Measurements from ENCODE around the gene SYT1. TPM values are rescaled to one million over a fixed set of nuclear protein-coding genes. Genes with fewer than 3 reads are reported as not detected.

Gene SYT1
- total and polyA plus RNA-seq, 2 experiments from 2014 or later = 48.7 to 51.7 TPM

GRCh38 chr12:79114896-79115295 lies 250.3 kb downstream of the SYT1 start (continued):
- no peak for TF ChIP-seq ZNF462 (CRISPR knock-in tag; IDR thresholded peaks at IDR 0.05)
- TF ChIP-seq ETS1 (IDR thresholded peaks at IDR 0.05) = no peak
- TF ChIP-seq REST (IDR thresholded peaks at IDR 0.05; ENCODE audit: unreplicated experiment) = no peak
- TF ChIP-seq NANOG (IDR thresholded peaks at IDR 0.05; ENCODE audit: borderline replicate concordance) = no peak
- no peak for TF ChIP-seq JUNB (IDR thresholded peaks at IDR 0.05; ENCODE audit: unreplicated experiment)
- no peak for TF ChIP-seq ZNF331 (CRISPR knock-in tag; IDR thresholded peaks at IDR 0.05; ENCODE audit: low read depth)
